G401.6 (cell line): ENCODE results near the gene CNRIP1.

Experiments used
- FAIRE-seq: peaks from 2 replicates; lab custom pipeline; 2012; peaks lifted over from hg19 to GRCh38; lab: Jason Lieb, UNC

CNRIP1 gene

GRCh38 chr2:68251187-68251854, 68.4 kb downstream of the CNRIP1 start:
- peak; percentile 79 for FAIRE-seq

- no peak for FAIRE-seq
Measured at GRCh38 chr2:68250652-68251186, 69.0 kb downstream of the CNRIP1 start.

GRCh38 chr2:68250196-68250595, 69.6 kb downstream of the CNRIP1 start:
- FAIRE-seq, result no peak

- no peak for FAIRE-seq
Measured at GRCh38 chr2:68248806-68249205, 70.9 kb downstream of the CNRIP1 start.

GRCh38 chr2:68248361-68248760, 71.4 kb downstream of the CNRIP1 start:
- FAIRE-seq, result no peak

- FAIRE-seq, result no peak
Measured at GRCh38 chr2:68246396-68246795, 73.4 kb downstream of the CNRIP1 start.

- no peak for FAIRE-seq
Measured at GRCh38 chr2:68245672-68246071, 74.1 kb downstream of the CNRIP1 start.

- FAIRE-seq, result no peak
Measured at GRCh38 chr2:68245066-68245465, 74.7 kb downstream of the CNRIP1 start.

GRCh38 chr2:68244456-68244855, 75.3 kb downstream of the CNRIP1 start:
- peak; percentile 57 for FAIRE-seq
